ENCODE data around the gene PGRMC1.

GRCh38 chrX:119190831-119191230 is 45.3 kb upstream of the PGRMC1 start:
- no peak for TF ChIP-seq TAF1 (IDR thresholded peaks at IDR 0.05; ENCODE audit: low read depth, low read length)
- no peak for TF ChIP-seq POLR2AphosphoS5 (IDR thresholded peaks at IDR 0.05; ENCODE audit: low read depth, low read length)
- TF ChIP-seq POLR2A (IDR thresholded peaks at IDR 0.05; ENCODE audit: low read depth, low read length): no peak

Data from GM12891 (cell line).